NCI-H69 (cell line): ENCODE measurements around the gene SNRNP25.

Source experiments
- DNase-seq: peaks from one replicate; lab custom pipeline; 2025; lab: John Stamatoyannopoulos, UW

Gene SNRNP25

GRCh38 chr16:63998-64913 lies 10.6 kb downstream of the SNRNP25 start:
- DNase-seq, result peak; percentile 69

- no peak for DNase-seq
Measured at GRCh38 chr16:64914-65255, 11.3 kb downstream of the SNRNP25 start.

GRCh38 chr16:65745-66144 lies 12.1 kb downstream of the SNRNP25 start:
- DNase-seq, result peak; percentile 83

GRCh38 chr16:66309-67182 lies 12.9 kb downstream of the SNRNP25 start:
- no peak for DNase-seq

GRCh38 chr16:67183-67791 lies 13.7 kb downstream of the SNRNP25 start:
- peak; percentile 78 for DNase-seq

- DNase-seq, result no peak
Measured at GRCh38 chr16:67884-68789, 14.5 kb downstream of the SNRNP25 start.

- no peak for DNase-seq
Measured at GRCh38 chr16:69181-69580, 15.6 kb downstream of the SNRNP25 start.

GRCh38 chr16:71210-71539 lies 17.5 kb downstream of the SNRNP25 start:
- no peak for DNase-seq

- DNase-seq, result no peak
Measured at GRCh38 chr16:71540-72401, 18.1 kb downstream of the SNRNP25 start.

GRCh38 chr16:72561-73548 lies 19.2 kb downstream of the SNRNP25 start, which contains the start of gene RHBDF1:
TSS of gene RHBDF1 (minus strand) at chr16:72631. CDS start at chr16:65015, 7,616 bp downstream.
- peak; percentile 63 for DNase-seq

- no peak for DNase-seq
Measured at GRCh38 chr16:74051-74746, 20.6 kb downstream of the SNRNP25 start.

GRCh38 chr16:74747-75334 lies 21.2 kb downstream of the SNRNP25 start:
- no peak for DNase-seq

GRCh38 chr16:75580-76501 lies 22.2 kb downstream of the SNRNP25 start:
- DNase-seq, result peak; percentile 36

GRCh38 chr16:76535-77272 lies 23.1 kb downstream of the SNRNP25 start:
- peak; percentile 73 for DNase-seq

GRCh38 chr16:77273-77806 lies 23.7 kb downstream of the SNRNP25 start:
- DNase-seq, result peak; percentile 51

GRCh38 chr16:77807-78443 lies 24.3 kb downstream of the SNRNP25 start, which contains the start of gene MPG:
TSS of gene MPG (plus strand) at chr16:78225. CDS start at chr16:78310, 85 bp downstream.
- DNase-seq, result peak; percentile 93
